NOMO-1 treated with DMSO at 0.1 percent for 48 hours (cell line): ENCODE results near the gene HES7.
A peak's percentile ranks its signal among the peaks of the same experiment; 100 is the strongest.

Experiments
- DNase-seq: peaks from one replicate; lab custom pipeline; 2025; ENCODE audit not compliant: unreplicated experiment; lab: John Stamatoyannopoulos, UW

HES7 gene

GRCh38 chr17:8155231-8155995, 31.5 kb upstream of the HES7 start:
- no peak for DNase-seq

DNA sequence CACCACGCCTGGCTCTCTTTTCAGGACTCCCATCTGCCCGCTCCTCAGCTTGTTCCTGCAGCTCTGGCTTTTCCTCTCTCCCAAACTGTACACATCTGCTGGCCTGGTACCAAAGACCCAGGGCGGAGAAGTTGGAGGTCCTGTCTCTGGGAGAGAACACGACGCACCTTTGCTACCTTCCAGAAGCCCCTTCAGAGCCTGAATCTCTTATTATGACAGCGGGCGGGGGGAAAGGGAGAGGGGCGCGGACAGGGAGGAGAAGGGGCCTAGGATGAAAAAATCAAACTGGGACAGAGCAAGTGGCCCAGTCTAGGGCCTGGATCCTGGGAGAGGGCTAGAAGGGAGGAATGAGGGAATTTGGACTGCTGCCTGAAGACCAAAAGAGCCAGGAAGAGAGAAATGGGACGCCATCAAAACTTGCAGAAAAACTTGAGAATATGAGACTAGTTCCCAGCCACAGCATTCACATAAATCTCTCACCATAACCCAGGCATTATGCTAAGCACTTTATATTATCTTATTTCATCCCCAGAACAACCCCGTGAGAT, 30.8 kb upstream of the HES7 start:
- DNase-seq, result no peak

- DNase-seq, result peak; percentile 43
Observed at GRCh38 chr17:8153957-8154607, 30.2 kb upstream of the HES7 start.

DNA sequence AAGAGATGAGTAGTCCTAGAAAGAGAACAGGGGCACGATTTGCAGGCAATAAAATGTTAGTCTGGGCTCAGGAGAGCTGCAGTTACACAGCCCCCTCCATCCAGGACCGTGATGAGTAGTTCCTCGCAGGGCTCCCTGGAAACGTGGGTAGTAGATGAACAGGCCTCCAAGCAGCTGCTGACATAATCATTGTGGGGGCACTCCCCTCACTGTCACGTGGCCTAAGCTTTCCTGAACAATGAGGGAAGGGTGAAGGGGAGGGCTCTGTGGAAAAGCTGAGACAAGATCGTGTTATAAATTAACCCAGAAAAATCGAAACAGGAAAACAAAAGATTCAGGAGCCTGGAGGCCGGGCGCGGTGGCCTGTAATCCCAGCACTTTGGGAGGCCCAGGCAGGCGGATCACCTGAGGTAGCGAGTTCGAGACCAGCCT, 29.6 kb upstream of the HES7 start:
- DNase-seq, result no peak

DNA sequence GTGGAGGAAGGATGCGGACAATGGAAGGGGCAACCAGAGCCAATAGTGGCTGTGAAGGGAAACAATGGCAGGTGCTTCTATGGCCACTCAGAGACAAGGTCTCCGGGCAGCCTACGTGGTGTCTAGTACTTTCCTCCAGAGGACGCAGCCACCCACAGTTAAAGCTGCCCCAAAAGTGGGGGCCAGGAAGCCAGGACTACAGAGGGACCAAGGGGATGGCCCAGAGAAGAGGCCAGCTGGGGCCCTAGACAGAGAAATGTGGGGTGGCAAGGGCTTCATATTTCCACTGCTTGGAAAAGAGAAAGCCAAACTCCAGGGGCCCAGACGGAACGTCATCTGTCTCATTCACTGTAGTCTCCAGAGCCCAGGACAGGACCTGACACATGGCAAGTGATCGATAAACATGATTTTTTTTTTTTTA, 29.1 kb upstream of the HES7 start:
- no peak for DNase-seq

DNA sequence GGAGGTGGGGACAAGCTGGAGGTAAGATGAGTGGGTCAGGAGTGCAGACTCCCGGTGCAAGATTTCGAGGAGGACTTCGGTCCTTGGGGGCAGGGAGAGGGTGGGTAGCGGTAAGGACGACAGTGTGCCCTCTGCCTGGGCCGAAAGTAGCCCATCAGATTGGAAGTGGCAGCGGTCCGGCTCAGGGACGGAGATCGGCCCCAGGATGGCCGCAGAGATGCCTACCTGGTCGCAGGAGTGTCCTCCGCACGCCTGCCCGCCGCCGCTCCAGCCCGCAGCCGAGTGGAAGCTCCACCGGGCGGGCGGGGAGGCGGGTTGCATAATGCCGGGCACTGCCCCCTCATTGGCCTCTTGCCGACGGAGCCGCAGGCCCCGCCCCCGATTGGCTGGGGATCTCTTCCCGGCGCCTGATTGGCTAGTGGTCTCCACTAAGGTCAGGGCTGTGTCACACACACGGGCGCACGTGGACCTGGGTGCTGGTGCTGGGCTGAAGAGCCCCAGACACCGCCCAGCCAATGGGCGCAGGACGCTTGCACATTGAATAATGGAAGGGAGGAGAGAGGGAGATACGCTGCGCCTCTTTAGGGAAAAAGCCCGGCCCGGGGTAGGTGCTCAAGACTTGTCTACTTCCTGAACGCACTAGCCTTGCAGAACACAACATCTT, 28.3 kb upstream of the HES7 start, which contains the start of gene PER1:
PER1 (minus strand) TSS at position 293 of the 664 bp plus-strand sequence. CDS start 1,698 bp downstream, outside the sequence.
- DNase-seq, result peak; percentile 86

GRCh38 chr17:8151641-8152111, 27.8 kb upstream of the HES7 start:
- peak; percentile 9 for DNase-seq

DNA sequence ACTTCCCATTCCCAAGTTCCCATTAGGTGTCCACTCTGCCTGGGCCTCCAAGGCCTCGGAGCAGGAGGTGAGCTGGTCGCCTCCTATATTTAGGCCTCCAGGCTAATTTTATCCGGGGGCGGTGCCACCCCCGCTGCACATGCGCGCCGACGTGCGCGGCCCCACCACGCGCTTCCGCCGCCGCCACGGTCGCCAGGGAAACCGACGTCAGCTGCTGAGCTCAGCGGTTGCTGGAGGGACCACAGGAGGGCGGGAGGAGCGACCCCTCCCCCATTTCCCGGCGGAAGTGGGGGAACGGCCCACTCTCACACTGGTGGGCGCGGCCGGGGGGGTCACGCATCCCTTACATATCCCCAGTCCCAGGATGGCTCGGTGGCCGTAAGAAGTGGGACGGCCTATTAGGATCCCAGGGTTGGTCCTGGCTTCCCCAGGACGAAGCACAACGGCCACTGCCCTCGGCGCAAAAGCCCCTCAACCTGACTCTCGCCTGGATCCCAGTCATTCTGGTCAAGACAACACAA, 27.3 kb upstream of the HES7 start:
- DNase-seq, result peak; percentile 54

GRCh38 chr17:8150194-8151119, 26.6 kb upstream of the HES7 start:
- no peak for DNase-seq

DNA sequence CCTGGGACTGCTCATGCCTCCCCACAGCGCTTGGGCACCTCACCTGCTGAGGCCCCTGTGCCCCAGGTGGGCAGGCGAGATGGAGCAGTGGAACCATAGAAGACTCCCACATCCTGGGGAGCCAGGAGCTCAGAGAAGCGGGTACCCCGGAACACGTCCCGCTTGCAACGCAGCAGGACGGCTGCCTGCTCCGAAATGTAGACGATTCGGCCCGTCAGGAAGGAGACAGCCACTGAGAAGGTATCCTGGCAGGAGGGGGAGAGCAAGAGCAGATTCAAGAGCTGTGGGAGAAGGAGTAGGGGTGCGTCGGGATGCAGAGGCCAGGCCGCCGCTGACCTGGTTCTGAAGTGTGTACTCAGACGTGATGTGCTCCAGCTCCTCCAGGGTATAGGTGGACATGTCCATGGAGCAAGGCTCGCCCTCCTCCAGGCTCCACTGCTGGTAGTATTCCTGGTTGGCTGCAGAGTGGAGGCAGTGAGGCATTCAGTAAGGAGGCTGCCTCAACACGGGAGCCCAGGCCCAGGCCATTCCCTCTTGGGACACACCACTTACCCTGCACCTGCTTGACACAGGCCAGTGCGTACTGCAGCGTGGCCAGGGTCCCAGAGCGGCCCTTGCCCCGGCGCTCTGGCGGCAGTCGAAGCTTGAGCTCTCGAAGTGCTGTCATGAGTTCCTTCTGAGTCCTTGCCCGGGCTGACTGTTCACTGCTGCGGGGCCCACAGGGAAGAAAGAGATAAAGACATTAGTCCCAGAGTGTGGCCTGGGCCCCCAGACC, 25.7 kb upstream of the HES7 start:
- no peak for DNase-seq

DNA sequence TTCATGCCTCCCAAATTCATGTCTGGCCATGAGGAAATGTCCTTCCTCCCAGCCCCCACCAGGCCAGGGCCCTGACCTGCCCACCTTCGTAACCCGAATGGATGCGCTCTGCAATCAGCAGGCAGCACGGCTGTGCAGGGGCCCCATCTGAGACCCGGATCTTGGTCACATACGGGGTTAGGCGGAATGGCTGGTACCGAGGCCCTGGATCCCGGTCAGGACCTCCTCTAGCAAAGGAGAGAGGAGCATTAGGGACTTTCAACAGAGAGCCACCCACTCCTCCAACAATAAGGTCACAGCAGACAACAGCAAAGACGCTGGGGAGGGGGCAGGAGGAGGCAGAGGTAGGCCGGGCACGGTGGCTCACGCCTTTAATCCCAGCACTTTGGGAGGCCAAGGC, 24.7 kb upstream of the HES7 start:
- no peak for DNase-seq

DNA sequence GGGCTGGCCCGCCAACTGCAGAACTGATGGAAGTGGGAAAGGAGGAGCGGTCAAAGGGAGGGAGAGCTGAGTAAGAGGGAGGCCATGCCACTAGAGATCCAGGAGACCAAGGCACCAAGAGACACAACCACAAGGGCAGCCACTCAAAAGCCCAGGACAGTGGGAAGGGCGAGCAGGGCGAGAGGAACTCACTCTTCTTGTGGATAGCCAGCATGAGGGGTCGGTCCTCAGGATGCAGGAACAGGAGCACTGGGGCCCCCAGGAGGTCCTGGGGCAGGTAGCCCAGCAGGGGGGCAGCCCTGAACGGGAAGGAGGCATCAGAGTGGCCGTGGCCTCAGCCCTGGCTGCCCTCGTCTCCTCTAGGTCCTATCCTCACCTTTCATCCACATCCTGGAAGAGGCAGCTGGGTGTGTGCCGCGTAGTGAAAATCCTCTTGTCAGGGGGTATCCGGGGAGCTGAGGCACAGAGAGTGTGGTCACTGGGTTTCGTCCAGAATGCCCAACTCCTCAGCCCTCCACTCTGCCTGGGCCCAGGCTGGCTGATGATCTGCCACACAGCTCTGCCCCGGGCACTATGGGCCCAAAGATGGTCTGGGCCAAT, 24.0 kb upstream of the HES7 start:
- no peak for DNase-seq

DNA sequence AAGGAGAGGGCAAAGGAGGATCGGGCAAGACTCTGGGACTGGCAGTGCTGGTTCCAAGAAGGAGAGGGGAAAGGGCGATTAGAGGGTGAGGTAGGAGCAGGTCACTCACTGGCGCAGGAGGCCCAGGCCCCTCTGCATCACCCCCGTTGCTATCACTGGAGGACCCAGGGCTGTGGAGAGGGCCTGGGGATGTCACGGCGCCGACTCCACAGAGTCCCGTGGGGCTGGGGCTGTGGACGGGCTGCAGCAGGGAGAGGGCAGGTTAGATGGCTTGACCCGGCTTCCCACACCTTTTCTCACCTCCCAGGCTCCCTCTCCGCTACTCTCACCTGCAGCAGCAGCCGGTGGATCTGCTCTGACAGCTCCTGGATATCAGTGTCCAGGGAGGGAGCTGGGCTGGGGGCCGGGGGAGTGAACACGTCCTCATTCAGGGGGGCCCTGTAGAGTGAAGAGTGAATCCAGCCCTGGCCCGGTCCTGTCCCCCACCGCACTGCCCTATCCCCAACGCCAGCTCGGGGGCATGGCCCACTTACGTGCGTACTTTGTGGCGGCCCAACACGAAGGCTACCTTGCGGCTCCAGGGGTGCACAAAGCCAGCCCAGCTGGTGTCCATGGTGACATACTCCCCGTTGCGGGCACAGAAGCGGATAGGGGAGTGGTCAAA, 23.4 kb upstream of the HES7 start:
- DNase-seq, result no peak

DNA sequence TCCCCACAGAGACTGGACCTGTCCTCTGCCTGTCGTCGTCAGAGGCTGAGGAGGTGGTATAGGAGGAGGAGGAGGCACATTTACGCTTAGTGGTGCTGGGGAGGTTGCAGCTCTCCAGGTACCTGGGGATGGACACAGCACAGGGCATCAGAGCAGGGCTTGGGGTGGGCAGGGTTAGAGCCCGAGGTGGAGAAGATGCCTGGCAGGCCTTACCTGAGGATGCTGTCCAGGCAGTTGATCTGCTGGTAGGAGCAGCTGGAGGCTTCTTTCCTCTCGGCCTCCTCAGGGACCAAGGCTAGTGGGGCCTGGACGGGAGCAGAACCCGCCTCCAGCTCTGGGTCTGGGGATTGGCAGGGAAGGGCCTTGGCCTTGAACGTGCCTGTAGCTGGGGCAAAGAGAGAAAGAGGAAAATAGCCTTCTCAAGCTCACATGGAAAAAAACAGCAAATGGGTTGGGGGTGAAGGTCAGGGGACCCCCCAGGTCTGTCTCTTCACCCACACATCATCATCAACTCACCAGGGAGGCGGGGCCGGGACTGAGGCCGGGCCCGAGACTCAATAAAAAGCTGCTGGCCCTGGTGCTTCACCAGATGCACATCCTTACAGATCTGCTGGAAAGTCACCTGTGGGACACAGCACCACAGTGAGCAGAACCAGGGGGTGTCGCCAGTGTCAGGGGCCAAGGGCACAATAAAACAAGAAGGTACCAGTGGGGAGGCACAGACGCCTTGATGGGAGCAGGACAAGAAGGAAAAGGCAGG, 22.7 kb upstream of the HES7 start:
- DNase-seq, result no peak

- DNase-seq, result no peak
Observed at GRCh38 chr17:8145811-8146210, 21.9 kb upstream of the HES7 start.

- no peak for DNase-seq
Observed at GRCh38 chr17:8144401-8145231, 20.7 kb upstream of the HES7 start.
